ENCODE measurements around the gene IGF2. TPM values are rescaled to one million over a fixed set of nuclear protein-coding genes. Genes with fewer than 3 reads are reported as not detected.

The IGF2 gene
- total RNA-seq, 2 experiments from 2014 or later, result 8.1 to 8.2 TPM

DNA sequence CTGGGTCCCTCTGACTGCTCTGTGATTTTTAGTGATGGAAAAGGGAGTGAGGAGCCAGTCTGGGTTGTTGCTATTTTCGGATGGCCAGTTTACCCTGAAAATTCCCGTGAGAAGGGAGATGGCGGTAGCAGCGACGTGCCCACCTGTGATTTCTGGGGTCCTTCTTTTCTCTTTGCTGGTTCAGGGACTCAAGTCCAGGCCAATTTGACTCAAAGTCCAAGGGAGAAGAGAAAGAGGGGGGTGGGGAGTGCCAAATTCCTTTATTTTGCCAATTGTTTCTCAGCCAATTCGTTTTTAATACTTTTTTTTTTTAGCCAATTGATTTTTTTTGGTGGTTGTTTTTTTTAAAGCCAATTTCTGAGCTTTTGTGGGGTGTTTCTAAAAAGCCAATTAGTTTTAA, 6.9 kb downstream of the IGF2 start:
- Mint-ChIP-seq H3K4me3 (no peak overlapping the region), H3K36me3 (ENCODE audit: low read depth) (no peaks in the 10 kb centered on the region), H3K27me3 (peaks cover 47% of the 10 kb centered on the region), H3K4me1 (ENCODE audit: low read depth) (peaks cover 2% of the 10 kb centered on the region), H3K27ac (no peak overlapping the region), H3K9me3 (no peaks in the 10 kb centered on the region)
- no peak for ATAC-seq
- intact Hi-C loops (cut with micrococcal nuclease), result no loop called here
- TF ChIP-seq, protein P1, sequence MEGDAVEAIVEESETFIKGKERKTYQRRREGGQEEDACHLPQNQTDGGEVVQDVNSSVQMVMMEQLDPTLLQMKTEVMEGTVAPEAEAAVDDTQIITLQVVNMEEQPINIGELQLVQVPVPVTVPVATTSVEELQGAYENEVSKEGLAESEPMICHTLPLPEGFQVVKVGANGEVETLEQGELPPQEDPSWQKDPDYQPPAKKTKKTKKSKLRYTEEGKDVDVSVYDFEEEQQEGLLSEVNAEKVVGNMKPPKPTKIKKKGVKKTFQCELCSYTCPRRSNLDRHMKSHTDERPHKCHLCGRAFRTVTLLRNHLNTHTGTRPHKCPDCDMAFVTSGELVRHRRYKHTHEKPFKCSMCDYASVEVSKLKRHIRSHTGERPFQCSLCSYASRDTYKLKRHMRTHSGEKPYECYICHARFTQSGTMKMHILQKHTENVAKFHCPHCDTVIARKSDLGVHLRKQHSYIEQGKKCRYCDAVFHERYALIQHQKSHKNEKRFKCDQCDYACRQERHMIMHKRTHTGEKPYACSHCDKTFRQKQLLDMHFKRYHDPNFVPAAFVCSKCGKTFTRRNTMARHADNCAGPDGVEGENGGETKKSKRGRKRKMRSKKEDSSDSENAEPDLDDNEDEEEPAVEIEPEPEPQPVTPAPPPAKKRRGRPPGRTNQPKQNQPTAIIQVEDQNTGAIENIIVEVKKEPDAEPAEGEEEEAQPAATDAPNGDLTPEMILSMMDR (IDR thresholded peaks at IDR 0.05), result no peak
- ChIA-PET POLR2A (no interaction called here), CTCF (no interaction called here)
- no peak for DNase-seq

DNA sequence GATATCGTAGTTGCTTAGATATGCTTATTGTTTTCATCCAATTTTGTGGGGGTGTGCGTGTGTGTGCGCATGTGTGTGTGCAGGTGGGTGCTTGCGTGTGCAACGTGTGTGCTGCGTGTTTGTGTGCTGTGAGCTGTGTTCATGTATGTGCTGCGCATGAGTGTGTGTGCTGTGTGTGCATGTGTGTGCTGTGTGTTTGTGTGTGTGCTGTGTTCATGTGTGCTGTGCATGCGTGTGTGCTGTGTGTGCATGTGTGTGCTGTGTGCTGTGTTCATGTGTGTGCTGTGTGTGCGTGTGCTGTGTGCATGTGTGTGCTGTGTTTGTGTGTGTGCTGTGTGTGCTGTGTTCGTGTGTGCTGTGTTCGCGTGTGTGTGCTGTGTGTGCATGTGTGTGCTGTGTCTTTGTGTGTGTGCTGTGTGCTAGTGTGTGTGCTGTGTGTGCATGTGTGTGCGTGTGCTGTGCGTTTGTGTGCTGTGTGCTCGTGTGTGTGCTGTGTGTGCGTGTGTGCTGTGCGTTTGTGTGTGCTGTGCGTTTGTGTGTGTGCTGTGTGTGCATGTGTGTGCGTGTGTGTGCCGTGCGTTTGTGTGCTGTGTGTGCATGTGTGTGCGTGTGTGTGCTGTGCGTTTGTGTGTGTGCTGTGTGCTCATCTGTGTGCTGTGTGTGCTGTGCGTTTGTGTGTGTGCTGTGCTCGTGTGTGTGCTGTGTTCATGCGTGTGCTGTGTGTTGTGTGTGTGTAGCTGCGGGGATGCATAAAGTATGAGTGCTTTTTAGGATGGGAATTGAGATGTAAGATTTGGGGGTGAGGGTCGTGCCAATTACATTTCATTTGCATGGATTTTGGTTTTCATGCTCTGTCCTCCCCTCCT, 7.6 kb downstream of the IGF2 start:
- Mint-ChIP-seq H3K27me3 (peaks cover 44% of the 10 kb centered on the region), H3K9me3 (no peaks in the 10 kb centered on the region), H3K4me1 (ENCODE audit: low read depth) (no peaks in the 10 kb centered on the region), H3K27ac (no peak overlapping the region), H3K36me3 (ENCODE audit: low read depth) (no peaks in the 10 kb centered on the region), H3K4me3 (no peak overlapping the region)
- ATAC-seq (no peak), DNase-seq (no peak)
- intact Hi-C loops (cut with micrococcal nuclease), result no loop called here
- CTCF ChIA-PET, result no interaction called here
- TF ChIP-seq, protein P1 (IDR thresholded peaks at IDR 0.05), result no peak
- POLR2A ChIA-PET, result no interaction called here

DNA sequence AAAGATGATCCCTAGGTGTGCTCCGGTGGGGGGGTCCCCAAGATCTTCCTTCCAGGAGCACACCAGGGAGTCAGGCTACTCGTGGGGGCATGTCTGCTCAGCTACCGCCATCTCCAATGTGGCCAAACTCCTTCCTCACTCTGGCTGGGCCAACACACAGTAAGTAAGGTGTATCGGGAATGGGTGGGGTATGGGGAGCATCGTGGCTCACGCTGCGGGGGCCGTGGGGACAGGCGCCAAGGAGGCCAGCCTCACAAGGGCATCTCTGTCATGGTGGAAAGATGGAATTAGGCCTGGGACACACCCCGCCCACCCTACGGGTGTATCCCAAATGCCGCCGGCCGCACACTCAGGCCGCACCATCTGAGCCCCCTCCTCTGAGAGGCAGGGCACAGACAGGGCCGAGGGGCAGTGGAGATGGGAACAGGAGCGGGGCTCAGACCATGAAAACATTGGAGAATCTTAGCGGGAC, 8.3 kb downstream of the IGF2 start:
- intact Hi-C loops (cut with micrococcal nuclease), result no loop called here
- DNase-seq (no peak), ATAC-seq (no peak)
- POLR2A ChIA-PET, result no interaction called here
- H3K9me3 Mint-ChIP-seq, result no peaks in the 10 kb centered on the region
- no peak overlapping the region for H3K27ac Mint-ChIP-seq
- H3K36me3 Mint-ChIP-seq (ENCODE audit: low read depth), result no peaks in the 10 kb centered on the region
- TF ChIP-seq, protein P1 (IDR thresholded peaks at IDR 0.05), result no peak
- H3K4me1 Mint-ChIP-seq (ENCODE audit: low read depth), result no peaks in the 10 kb centered on the region
- no peak overlapping the region for H3K4me3 Mint-ChIP-seq
- CTCF ChIA-PET, result no interaction called here
- H3K27me3 Mint-ChIP-seq, result peaks cover 37% of the 10 kb centered on the region

DNA sequence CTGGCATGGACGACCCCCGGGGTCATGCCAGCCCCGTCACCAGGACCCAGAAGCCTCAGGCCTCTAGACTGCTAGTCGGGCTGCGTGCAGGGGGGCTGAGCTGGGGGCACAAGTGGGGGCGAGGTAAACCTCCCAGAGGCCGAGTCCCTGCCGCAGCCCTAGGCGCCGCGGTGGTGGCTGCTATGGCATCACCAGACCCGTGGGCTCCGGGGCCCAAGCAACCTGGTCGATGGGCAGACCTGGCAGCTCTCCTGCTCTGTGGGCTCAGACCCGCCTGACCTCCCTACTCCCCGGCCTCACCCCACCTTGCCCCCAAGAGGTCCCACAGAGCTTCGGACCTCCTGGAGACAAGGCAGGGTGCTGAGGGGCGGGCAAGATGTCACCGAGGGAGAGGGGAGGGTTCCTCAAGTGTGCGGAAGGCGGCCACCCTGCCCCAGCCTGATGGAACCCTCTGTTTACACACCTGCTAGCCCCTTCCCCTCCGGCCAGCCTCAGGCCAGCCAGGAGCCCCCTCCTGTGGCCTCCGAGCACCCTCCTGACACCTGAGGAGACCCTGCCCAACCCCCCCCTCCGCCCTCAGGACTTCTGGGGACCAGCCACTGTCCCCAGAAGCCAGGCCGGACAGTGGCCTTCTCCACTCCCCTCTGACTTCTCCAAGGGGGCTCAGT, 9.4 kb downstream of the IGF2 start:
- CTCF ChIA-PET, result no interaction called here
- H3K27ac Mint-ChIP-seq, result no peak overlapping the region
- H3K4me3 Mint-ChIP-seq, result no peak overlapping the region
- H3K36me3 Mint-ChIP-seq (ENCODE audit: low read depth), result no peaks in the 10 kb centered on the region
- DNase-seq, result no peak
- no peak for ATAC-seq
- no peaks in the 10 kb centered on the region for H3K9me3 Mint-ChIP-seq
- intact Hi-C loops (cut with micrococcal nuclease), result no loop called here
- peaks cover 31% of the 10 kb centered on the region for H3K27me3 Mint-ChIP-seq
- no peaks in the 10 kb centered on the region for H3K4me1 Mint-ChIP-seq (ENCODE audit: low read depth)
- POLR2A ChIA-PET, result no interaction called here
- TF ChIP-seq, protein P1 (IDR thresholded peaks at IDR 0.05), result no peak

DNA sequence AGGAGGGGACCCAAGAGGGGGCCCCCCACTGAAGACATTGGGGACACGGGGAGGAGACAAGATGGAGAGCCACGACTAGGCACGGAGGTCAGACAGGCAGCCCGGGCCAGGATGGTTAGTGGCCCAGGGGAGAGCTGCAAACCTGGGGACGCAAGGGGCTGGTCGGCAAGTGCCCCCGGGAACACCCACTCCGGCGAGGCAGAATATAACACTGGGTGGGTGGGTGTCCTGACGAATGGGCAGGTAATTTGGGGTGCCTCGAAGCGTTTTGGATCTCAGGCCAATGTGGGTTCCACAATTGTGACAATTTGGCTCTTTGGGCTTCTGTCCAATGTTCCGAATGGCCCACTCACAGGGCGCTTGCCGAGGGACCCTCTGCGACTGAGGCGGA, 9.9 kb downstream of the IGF2 start:
- no peak overlapping the region for H3K4me3 Mint-ChIP-seq
- TF ChIP-seq, protein P1 (IDR thresholded peaks at IDR 0.05), result no peak
- DNase-seq (no peak), ATAC-seq (no peak)
- no peaks in the 10 kb centered on the region for H3K4me1 Mint-ChIP-seq (ENCODE audit: low read depth)
- H3K36me3 Mint-ChIP-seq (ENCODE audit: low read depth), result no peaks in the 10 kb centered on the region
- CTCF ChIA-PET, result no interaction called here
- no peak overlapping the region for H3K27ac Mint-ChIP-seq
- POLR2A ChIA-PET, result no interaction called here
- H3K27me3 Mint-ChIP-seq, result peaks cover 28% of the 10 kb centered on the region
- intact Hi-C loops (cut with micrococcal nuclease), result no loop called here
- no peaks in the 10 kb centered on the region for H3K9me3 Mint-ChIP-seq

All from activated CD8-positive, alpha-beta T cell treated with anti-CD3 and anti-CD28 coated beads for 36 hours (primary cell).